Stimulated activated naive CD4-positive, alpha-beta T cell (primary cell): ENCODE data around the gene ZNF213.
"Not testable (repeated sequence)": the region's sequence is repeated elsewhere in the genome, so short reads cannot be mapped to it uniquely, and the experiment has no call there.

Experiments
- DNase-seq, 6 experiments: peaks; one replicate each; lab custom pipeline; 2025; lab: John Stamatoyannopoulos, UW

The ZNF213 gene

GRCh38 chr16:3170440-3171180, 35.8 kb downstream of the ZNF213 start:
- DNase-seq: peak in 3 of 6 experiments; percentile 16 to 47 (median 21)

DNA sequence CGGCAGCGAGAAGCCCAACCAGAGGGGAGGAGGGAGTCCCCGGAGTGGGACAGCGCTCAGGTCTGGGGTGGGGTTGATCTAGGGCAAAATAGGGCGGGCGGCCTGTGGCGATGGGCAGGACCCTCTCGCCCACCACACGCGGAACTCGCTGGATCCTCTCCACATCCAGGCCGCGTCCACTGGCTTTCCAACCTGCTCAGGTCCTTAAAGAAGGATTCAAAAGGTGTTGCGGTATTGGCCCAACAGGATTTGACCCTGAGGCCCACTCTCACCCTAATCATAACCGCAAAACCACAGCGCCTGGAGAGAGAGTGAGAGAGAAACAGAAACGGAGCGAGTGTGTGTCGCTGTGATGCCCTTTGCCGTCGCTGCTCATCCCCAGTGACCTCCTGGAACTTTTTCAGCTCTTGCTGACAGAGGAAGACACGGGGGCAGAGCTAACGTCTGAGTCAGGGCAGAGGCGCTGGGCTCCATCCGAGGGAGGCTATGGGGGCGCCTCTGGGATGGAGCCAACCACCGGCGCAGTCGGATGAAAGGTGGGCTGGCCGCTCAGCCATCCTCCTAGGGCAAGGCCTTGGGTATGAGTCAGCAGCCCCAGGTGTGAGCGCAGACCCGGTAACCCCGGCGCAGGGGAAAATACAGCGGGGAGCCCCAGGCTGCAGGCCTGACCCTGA, 36.5 kb downstream of the ZNF213 start:
- DNase-seq: peak in 4 of 6 experiments; percentile 19 to 64 (median 38)

DNA sequence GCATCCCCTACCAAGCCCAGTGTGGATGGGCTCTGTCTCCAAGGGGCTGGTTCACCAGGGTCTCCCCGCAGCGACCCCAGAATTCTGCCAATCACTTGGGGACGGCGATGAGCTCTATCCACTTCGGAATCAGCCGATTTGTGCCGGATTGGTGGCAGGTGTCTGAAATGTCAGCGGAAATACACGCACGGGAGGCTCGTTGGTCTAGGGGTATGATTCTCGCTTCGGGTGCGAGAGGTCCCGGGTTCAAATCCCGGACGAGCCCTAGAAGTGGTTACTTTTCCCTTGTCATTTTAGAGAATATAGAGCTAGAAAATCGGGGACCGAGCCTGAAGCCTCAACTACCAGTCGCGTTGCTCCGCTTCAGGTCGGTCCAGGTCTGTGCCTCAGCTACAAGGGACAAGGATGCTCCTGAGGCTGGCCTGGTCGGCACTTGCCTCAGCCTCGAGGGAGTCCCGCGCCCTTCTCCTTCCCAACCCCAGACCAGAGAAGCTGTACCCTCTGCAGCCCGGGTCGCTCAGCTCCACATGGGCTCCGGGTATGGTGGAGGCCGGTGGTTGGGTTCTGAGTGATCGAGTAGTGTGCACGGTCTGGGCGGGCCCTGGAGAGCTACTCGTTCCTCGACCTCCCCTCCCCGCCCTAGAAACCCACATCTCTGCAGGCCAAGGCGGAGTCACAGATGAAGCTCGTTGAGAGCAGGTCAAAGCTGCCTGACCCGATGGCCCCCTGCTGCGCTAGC, 37.2 kb downstream of the ZNF213 start:
- peak in 2 of 6 experiments; percentile 46 to 64 for DNase-seq

DNA sequence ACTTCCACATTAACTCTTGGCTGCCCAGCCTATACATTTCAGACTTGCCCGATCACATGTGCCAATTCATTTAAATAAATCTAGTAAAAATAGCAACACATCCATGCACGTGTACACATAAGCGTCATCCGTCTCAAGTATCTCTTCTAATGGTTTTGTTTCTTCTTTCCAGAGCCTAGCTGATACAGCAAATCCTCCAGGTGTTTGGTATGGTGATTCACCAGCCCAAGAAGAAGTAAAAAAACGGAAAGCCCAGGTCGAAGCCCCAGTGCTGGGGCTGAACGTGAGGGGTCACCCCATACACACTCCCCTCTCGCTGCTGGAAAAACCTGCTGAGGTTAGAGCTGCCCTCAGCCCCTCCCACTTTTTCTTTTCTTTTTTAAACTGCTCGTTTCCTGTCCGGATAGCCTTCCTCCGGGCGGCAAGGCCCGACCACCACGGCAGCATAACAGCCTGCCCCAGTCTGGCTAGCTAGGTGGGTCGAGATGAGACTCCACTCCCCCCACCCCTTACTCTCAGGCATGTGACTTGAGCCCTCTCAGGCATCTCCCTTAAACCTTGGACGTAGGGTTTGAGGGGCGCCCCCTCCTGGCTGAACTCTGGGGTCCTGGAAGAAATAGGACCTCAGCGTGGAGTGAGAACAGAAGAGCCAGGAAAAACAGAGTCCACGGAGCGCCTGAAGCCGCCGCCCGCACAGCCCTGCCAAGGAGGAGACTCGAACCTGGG, 39.2 kb downstream of the ZNF213 start:
- DNase-seq: no peak

DNA sequence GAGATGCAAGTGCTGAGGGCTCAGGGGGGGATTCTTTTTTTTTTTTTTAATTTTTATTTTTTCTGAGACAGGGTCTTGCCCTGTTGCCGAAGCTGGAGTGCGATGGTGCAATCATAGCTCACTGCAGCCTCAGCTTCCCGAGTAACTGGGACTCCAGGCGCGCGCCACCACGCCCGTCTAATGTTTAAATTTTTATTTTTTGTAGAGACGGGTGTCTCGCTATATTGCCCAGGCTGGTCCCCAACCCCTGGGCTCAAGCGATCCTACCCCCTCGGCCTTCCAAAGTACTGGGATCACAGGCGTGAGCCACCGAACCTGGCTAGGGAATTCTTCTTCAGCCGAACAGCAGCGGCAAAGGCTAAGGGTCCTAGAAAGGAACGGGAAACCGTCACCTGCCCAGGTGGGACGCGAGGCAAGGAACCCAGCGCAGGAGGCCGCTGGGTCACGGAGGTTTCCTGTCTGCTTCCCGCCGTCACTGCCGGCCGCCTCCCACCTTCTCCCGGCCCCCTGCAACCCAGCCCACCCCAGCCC, 39.9 kb downstream of the ZNF213 start:
- no peak for DNase-seq

DNA sequence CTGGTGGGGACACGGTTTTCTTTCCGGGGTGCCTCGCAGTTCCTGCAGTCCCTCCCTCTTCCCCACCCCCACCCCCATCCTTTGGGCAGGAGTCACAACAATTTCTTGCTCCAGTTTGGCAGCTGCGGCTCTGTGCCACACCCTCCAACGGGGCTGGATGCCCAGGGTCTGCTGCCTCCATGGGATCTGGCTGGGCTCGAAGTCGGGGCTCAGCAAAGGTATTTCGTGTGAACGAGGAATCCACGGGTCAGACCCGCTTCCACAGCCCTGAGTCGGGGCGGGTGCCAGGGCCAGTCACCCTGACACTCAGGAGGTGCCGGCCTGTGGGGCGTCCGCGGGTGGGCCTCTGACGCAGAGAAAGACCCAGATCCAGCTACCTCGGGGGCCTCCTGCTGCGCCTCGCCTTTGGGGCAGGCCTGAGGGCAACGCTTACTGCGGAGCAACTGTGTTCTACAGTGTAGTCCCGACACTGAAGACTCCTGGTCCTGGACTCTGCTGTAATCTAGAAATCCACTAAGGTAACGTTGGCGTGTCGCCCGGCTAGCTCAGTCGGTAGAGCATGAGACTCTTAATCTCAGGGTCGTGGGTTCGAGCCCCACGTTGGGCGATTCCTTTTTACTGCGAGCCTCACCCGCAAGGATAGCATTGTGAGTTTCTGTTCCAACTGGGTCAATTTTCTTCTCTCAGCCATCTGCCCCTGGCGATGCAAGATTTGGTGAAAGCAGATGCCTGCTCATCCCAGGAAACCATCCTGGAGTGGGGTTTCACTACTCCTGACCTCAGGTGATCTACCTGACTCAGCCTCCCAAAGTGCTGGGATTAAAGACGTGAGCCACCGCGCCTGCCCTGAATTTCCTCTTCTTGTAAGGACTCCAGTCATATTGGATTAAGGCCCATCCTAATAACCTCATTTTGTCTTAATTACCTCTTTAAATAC, 40.6 kb downstream of the ZNF213 start:
- no peak for DNase-seq

- DNase-seq: no peak
Measured at GRCh38 chr16:3179651-3180050, 44.8 kb downstream of the ZNF213 start.

DNA sequence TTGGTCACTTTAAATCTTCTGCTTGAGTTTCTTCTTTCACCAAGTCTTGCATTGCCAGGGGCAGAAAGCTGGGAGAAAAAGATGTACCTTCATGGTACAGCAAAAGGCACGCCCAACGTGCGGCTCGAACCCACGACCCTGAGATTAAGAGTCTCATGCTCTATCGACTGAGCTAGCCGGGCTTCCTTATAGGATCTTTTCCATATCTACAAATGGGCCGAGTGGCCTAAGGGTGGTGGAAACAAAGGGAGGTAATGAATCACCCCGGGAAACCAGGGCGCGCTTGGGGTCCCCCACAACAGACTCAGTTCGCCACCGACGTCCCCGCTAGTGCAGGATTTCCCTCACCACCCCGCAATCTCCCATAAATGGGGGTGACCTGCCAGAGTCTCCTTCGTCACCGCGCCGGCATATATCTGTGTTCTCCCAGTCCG, 45.6 kb downstream of the ZNF213 start:
- no peak for DNase-seq

DNA sequence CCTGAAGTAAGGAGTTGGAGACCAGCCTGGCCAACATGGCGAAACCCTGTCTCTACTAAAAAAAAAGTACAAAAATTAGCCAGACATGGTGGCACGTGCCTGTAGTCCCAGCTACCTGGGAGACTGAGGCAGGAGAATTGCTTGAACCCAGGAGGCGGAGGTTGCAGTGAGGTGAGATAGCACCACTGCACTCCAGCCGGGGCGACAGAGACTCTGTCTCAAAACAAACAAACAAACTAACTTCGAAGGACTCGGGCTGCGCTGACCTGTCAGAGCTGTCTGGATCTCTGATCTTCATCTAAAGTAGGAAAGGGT, 47.4 kb downstream of the ZNF213 start:
- not testable (repeated sequence) for DNase-seq

GRCh38 chr16:3182608-3183444, 48.0 kb downstream of the ZNF213 start:
- DNase-seq: peak in 3 of 6 experiments; percentile 18 to 61 (median 42)

GRCh38 chr16:3183445-3184139, 48.8 kb downstream of the ZNF213 start:
- peak in 1 of 6 experiments; percentile 22 for DNase-seq

GRCh38 chr16:3186946-3187690, 52.3 kb downstream of the ZNF213 start:
- DNase-seq: no peak

DNA sequence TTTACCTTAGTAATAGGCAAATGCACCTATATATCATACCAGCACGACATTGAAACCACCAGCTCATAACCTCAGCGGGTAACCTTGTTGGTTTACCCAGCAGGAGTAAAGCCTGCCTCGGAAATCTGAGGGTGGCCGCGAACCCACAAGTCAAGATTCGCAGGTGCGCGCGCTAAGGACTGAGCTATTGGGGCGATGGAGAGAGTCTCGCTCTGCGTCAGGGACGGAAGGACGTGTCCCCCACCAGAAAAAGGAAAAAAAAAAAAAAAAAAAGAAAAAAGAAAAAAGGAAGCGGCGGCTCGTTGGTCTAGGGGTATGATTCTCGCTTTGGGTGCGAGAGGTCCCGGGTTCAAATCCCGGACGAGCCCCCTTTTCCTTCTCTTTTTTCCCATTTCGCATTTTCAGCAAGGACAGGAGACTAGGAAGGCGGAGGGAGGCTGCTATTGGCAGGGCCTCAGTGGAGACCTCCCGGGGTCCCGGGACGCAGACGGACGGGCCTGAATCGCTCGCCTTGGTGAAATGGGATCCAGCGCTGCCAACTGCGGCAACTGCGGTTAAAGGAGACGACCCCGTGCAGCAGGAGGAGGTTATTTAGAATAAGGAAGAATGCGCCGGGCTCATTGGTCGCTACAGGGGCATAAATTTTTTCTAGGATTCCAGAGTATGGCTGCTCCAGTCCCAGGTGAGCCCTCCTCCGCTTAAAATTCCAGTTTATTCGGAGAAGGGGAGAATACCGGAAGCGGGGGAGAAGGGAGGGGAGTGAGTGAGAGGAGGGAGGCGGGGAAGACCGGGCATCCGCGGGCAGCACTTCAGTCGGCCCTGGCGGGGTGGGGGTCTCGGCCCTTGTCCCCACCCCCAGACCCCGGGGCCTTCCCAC, 53.2 kb downstream of the ZNF213 start, which contains the start of gene OR1F1:
Gene OR1F1, plus strand, starts transcription at position 407 of the 877 bp plus-strand sequence.
- DNase-seq: peak in 4 of 6 experiments; percentile 16 to 43 (median 25)

DNA sequence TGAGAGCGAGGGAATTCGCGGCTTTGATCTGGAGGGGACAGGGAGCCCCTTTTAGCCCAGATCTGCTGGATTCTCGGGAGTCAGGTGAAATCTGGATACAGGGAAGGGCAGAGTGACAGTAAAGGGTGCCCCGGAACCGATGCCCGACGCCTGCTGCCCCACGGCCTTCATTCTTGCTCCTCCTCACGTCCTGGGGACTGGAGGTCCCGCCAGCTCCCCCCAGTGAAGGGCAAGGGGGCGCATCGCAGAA, 53.8 kb downstream of the ZNF213 start:
- no peak for DNase-seq

DNA sequence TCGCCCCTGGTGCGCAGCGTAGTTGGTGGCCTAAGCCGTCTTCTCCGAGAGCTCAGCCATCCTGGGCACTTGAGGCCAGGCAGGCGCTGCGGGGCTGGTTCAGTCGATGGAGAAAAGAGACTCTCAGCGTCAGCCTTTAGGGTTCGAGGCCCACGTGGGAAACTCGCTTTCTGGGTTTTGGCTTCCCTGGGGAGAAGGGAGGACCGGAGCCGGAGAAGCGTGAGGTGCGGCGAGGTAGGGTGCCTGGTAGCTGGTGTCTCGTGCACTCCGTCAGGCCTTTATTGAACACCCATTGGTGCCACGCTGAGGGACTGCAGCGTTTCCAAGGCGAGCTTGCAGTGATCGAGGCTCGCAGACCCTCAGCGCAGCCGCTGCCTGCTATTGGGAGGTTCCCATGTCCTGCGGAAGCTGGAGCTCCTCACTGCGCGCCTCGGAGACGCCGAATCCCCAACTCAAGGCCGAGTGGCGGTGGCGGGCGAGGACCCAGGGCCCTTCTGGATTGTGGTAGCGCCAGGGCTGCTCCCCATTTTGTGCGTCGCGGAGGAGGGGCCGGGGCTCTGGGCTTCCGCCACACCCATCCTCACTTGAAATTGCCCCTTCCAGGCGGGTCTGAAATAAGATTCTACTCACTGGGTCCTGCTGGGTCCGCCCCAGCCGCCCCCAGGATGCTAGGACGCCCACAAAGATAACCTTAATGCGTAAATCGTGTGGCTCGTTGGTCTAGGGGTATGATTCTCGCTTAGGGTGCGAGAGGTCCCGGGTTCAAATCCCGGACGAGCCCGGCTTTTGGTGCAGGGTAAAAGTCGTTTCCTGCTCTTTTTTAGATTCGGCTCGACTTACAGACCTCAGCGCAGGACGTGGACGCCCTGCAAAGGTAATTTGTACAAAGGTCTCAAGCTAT, 54.3 kb downstream of the ZNF213 start:
- peak in 4 of 6 experiments; percentile 12 to 54 (median 36) for DNase-seq

DNA sequence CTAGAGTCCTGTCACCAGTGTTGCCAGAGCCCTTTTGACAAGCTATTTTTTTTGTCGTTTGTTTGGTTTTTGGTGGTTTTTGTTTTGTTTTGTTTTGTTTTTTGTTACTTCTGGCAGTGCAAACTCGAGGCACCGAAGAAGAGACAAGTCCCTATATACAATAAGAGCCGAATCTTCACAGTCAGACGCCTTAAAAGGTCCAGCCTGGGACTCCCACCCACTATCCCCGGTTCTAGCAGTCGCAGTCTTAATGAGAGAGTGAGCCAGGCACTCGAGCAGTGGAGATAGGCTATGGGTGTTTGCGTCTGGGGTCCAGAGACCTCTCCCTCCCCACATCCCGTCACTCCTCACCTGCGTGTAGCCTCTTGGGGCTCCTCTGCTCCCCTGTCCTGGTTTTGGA, 55.0 kb downstream of the ZNF213 start:
- peak in 1 of 6 experiments; percentile 45 for DNase-seq
